H1 (cell line): Measurements from ENCODE around the gene CELF3. TPM values are rescaled to one million over a fixed set of nuclear protein-coding genes. Genes with fewer than 3 reads are reported as not detected.

Experiments
- CHD2 ChIP-seq: IDR thresholded peaks from 2 replicates; pipeline ENCODE4 v1.6.1; 2012; ENCODE audit warnings: low read length, improper control_type of control experiment
- POU5F1 ChIP-seq: IDR thresholded peaks from 2 replicates; pipeline ENCODE4 v1.6.1; 2011; ENCODE audit warnings: low read depth, mild to moderate bottlenecking, low read length, moderate library complexity
- RNF2 ChIP-seq: fragments of 200-900, 300-1000 bp; sonication (generic); IDR thresholded peaks from 2 replicates; pipeline ENCODE4 v1.7.1; 2016; ENCODE audit warnings: borderline replicate concordance, low read depth, mild to moderate bottlenecking, antibody characterized with exemption, low read length; ENCODE audit not compliant: poor library complexity, severe bottlenecking; ENCODE audit errors: missing control alignments
- TAF1 ChIP-seq: IDR thresholded peaks from 2 replicates; pipeline ENCODE4 v1.6.1; 2011; ENCODE audit warnings: mild to moderate bottlenecking, low read depth, low read length
- polyA plus RNA-seq, 7 experiments: library from polyadenylated mRNA; depleted of rRNA in 3 of 7; stranded (reverse) in 5 of 7; unstranded in 2 of 7; fragments of >200 nt in 5 of 7; fragments of 200-250 nt in 2 of 7; gene quantifications; 1 replicate in 5 of 7; 2 replicates in 1 of 7; 4 replicates in 1 of 7; pipeline versions ENCODE4 v1.2.1 to v1.2.3, GENCODE V29; 2011 to 2013; ENCODE audit warnings: missing spikeins in 2 of 7, mixed read lengths in 2 of 7
- total RNA-seq: library from RNA; stranded (reverse); fragmentation: NEBNext Ultra II Directional; extraction: Animal tissue kit (Norgen Biotek cat#: 25700); gene quantifications from 2 replicates; pipeline ENCODE4 v1.2.1, GENCODE V29; 2021
- TF ChIP-seq, protein P1 (sequence below): fragments of 300-600 bp; sonication (generic); IDR thresholded peaks from 2 replicates; pipeline ENCODE4 v1.7.1; 2012; ENCODE audit warnings: low read length, moderate library complexity, mild to moderate bottlenecking, inconsistent platforms; ENCODE audit not compliant: insufficient replicate concordance

Gene CELF3
- total and polyA plus RNA-seq, 2 of the 8 experiments (the other 6 are each of a cell fraction or from before 2014, with no cell fraction given) = 0.34 to 1.2 TPM

- TF ChIP-seq, protein P1, sequence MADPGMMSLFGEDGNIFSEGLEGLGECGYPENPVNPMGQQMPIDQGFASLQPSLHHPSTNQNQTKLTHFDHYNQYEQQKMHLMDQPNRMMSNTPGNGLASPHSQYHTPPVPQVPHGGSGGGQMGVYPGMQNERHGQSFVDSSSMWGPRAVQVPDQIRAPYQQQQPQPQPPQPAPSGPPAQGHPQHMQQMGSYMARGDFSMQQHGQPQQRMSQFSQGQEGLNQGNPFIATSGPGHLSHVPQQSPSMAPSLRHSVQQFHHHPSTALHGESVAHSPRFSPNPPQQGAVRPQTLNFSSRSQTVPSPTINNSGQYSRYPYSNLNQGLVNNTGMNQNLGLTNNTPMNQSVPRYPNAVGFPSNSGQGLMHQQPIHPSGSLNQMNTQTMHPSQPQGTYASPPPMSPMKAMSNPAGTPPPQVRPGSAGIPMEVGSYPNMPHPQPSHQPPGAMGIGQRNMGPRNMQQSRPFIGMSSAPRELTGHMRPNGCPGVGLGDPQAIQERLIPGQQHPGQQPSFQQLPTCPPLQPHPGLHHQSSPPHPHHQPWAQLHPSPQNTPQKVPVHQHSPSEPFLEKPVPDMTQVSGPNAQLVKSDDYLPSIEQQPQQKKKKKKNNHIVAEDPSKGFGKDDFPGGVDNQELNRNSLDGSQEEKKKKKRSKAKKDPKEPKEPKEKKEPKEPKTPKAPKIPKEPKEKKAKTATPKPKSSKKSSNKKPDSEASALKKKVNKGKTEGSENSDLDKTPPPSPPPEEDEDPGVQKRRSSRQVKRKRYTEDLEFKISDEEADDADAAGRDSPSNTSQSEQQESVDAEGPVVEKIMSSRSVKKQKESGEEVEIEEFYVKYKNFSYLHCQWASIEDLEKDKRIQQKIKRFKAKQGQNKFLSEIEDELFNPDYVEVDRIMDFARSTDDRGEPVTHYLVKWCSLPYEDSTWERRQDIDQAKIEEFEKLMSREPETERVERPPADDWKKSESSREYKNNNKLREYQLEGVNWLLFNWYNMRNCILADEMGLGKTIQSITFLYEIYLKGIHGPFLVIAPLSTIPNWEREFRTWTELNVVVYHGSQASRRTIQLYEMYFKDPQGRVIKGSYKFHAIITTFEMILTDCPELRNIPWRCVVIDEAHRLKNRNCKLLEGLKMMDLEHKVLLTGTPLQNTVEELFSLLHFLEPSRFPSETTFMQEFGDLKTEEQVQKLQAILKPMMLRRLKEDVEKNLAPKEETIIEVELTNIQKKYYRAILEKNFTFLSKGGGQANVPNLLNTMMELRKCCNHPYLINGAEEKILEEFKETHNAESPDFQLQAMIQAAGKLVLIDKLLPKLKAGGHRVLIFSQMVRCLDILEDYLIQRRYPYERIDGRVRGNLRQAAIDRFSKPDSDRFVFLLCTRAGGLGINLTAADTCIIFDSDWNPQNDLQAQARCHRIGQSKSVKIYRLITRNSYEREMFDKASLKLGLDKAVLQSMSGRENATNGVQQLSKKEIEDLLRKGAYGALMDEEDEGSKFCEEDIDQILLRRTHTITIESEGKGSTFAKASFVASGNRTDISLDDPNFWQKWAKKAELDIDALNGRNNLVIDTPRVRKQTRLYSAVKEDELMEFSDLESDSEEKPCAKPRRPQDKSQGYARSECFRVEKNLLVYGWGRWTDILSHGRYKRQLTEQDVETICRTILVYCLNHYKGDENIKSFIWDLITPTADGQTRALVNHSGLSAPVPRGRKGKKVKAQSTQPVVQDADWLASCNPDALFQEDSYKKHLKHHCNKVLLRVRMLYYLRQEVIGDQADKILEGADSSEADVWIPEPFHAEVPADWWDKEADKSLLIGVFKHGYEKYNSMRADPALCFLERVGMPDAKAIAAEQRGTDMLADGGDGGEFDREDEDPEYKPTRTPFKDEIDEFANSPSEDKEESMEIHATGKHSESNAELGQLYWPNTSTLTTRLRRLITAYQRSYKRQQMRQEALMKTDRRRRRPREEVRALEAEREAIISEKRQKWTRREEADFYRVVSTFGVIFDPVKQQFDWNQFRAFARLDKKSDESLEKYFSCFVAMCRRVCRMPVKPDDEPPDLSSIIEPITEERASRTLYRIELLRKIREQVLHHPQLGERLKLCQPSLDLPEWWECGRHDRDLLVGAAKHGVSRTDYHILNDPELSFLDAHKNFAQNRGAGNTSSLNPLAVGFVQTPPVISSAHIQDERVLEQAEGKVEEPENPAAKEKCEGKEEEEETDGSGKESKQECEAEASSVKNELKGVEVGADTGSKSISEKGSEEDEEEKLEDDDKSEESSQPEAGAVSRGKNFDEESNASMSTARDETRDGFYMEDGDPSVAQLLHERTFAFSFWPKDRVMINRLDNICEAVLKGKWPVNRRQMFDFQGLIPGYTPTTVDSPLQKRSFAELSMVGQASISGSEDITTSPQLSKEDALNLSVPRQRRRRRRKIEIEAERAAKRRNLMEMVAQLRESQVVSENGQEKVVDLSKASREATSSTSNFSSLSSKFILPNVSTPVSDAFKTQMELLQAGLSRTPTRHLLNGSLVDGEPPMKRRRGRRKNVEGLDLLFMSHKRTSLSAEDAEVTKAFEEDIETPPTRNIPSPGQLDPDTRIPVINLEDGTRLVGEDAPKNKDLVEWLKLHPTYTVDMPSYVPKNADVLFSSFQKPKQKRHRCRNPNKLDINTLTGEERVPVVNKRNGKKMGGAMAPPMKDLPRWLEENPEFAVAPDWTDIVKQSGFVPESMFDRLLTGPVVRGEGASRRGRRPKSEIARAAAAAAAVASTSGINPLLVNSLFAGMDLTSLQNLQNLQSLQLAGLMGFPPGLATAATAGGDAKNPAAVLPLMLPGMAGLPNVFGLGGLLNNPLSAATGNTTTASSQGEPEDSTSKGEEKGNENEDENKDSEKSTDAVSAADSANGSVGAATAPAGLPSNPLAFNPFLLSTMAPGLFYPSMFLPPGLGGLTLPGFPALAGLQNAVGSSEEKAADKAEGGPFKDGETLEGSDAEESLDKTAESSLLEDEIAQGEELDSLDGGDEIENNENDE = no peak
- TF ChIP-seq TAF1 (no peak), RNF2 (no peak), POU5F1 (no peak), CHD2 (no peak)
- TF ChIP-seq, all 59 proteins: peak for 6
These were observed 4.6 kb upstream of the CELF3 start, which contains the start of gene RIIAD1 (continued) for GRCh38 chr1:151720974-151721787.
